CD14-positive monocyte (primary cell): Measurements from ENCODE around the gene SUPT5H. TPM values are rescaled to one million over a fixed set of nuclear protein-coding genes. Genes with fewer than 3 reads are reported as not detected.

Source experiments
- DNase-seq, 3 donors: peaks; one replicate each; pipeline ENCODE4 v3.0.0-alpha.2; 2011 to 2022
- H2AFZ ChIP-seq: 2 replicates; pipeline ENCODE4 v1.6.0; 2012; ENCODE audit warnings: mild to moderate bottlenecking, low read depth, low read length, inconsistent platforms; ENCODE audit not compliant: insufficient read depth, poor library complexity, severe bottlenecking
- H3K27ac ChIP-seq, 2 donors: 1 replicate in 1 of 2; 2 replicates in 1 of 2; pipeline ENCODE4 v1.5.1; 2012 to 2013; ENCODE audit warnings: low read length in 2 of 2, control low read depth in 1 of 2, inconsistent platforms in 1 of 2, low read depth in 1 of 2, mild to moderate bottlenecking in 1 of 2
- H3K27me3 ChIP-seq, 2 donors: one replicate each; pipeline versions ENCODE4 v1.6.0 to v1.6.1; 2011 to 2013; ENCODE audit warnings: low read length in 2 of 2; ENCODE audit not compliant: control insufficient read depth in 2 of 2, insufficient read depth in 2 of 2
- H3K36me3 ChIP-seq, 2 donors: replicated peaks in 1 of 2; 1 replicate in 1 of 2; 2 replicates in 1 of 2; pipeline versions ENCODE4 v1.5.1 to v1.6.1; 2012 to 2013; ENCODE audit warnings: low read length in 2 of 2, control low read depth in 1 of 2, inconsistent platforms in 1 of 2, mild to moderate bottlenecking in 1 of 2; ENCODE audit not compliant: insufficient read depth in 2 of 2, control insufficient read depth in 1 of 2
- H3K4me1 ChIP-seq, 2 donors: 1 replicate in 1 of 2; 2 replicates in 1 of 2; pipeline versions ENCODE4 v1.5.1 to v1.6.1; 2012 to 2013; ENCODE audit warnings: low read length in 2 of 2, control low read depth in 1 of 2, inconsistent platforms in 1 of 2, mild to moderate bottlenecking in 1 of 2, moderate library complexity in 1 of 2; ENCODE audit not compliant: insufficient read depth in 2 of 2, control insufficient read depth in 1 of 2
- H3K4me2 ChIP-seq: replicated peaks from 2 replicates; pipeline ENCODE3; 2012; ENCODE audit warnings: low read length, moderate library complexity, mild to moderate bottlenecking; ENCODE audit not compliant: poor library complexity, severe bottlenecking; ENCODE audit errors: extremely low read depth
- H3K4me3 ChIP-seq, 3 experiments: fragments of 200-600 bp in 1 of 3; sonication (generic) in 1 of 3; replicated peaks in 1 of 3; 1 replicate in 2 of 3; 2 replicates in 1 of 3; pipeline ENCODE4 v1.5.1; 2011 to 2013; ENCODE audit warnings: low read length in 3 of 3, mild to moderate bottlenecking in 3 of 3, control low read depth in 2 of 3, low read depth in 2 of 3, inconsistent platforms in 1 of 3, moderate library complexity in 1 of 3
- H3K79me2 ChIP-seq: 2 replicates; pipeline ENCODE4 v1.6.0; 2012; ENCODE audit warnings: mild to moderate bottlenecking, control low read depth, inconsistent platforms, low read length, moderate library complexity; ENCODE audit not compliant: insufficient read depth
- H3K9ac ChIP-seq: 2 replicates; pipeline ENCODE4 v1.6.0; 2017; ENCODE audit warnings: low read length, mild to moderate bottlenecking; ENCODE audit not compliant: insufficient read depth, poor library complexity, severe bottlenecking
- H3K9me3 ChIP-seq, 2 donors: replicated peaks in 1 of 2; 1 replicate in 1 of 2; 2 replicates in 1 of 2; pipeline versions ENCODE4 v1.5.1 to v1.6.1; 2012 to 2013; ENCODE audit warnings: low read length in 2 of 2, control low read depth in 1 of 2; ENCODE audit not compliant: control insufficient read depth in 1 of 2, insufficient read depth in 1 of 2
- H4K20me1 ChIP-seq: 2 replicates; pipeline ENCODE4 v1.6.0; 2012; ENCODE audit warnings: mild to moderate bottlenecking, low read length, control low read depth, moderate library complexity; ENCODE audit not compliant: insufficient read depth
- H3K27ac Mint-ChIP-seq, 7 donors: one replicate each; pipeline ENCODE4 v1.8.0; 2020; ENCODE audit warnings: mild to moderate bottlenecking in 7 of 7, mixed read lengths in 7 of 7, moderate library complexity in 6 of 7, inconsistent platforms in 2 of 7
- H3K27me3 Mint-ChIP-seq, 3 donors: one replicate each; pipeline ENCODE4 v1.8.0; 2021 to 2022; ENCODE audit warnings: low read depth in 3 of 3, mild to moderate bottlenecking in 3 of 3, mixed read lengths in 3 of 3, moderate library complexity in 3 of 3, inconsistent platforms in 1 of 3
- H3K36me3 Mint-ChIP-seq, 2 donors: one replicate each; pipeline ENCODE4 v1.8.0; 2020; ENCODE audit warnings: mixed read lengths in 2 of 2, inconsistent platforms in 1 of 2, mild to moderate bottlenecking in 1 of 2
- H3K4me1 Mint-ChIP-seq: one replicate; pipeline ENCODE4 v1.8.0; 2020; ENCODE audit warnings: mild to moderate bottlenecking, mixed read lengths
- H3K4me3 Mint-ChIP-seq, 2 donors: one replicate each; pipeline ENCODE4 v1.8.0; 2020; ENCODE audit warnings: mild to moderate bottlenecking in 2 of 2, mixed read lengths in 2 of 2, moderate library complexity in 1 of 2
- H3K9me3 Mint-ChIP-seq, 7 donors: one replicate each; pipeline ENCODE4 v1.8.0; 2020 to 2022; ENCODE audit warnings: mixed read lengths in 7 of 7, mild to moderate bottlenecking in 6 of 7, moderate library complexity in 6 of 7, inconsistent platforms in 2 of 7
- CTCF ChIP-seq: fragments of 200-600 bp; IDR thresholded peaks from one replicate; pipeline ENCODE4 v1.8.0; 2022; ENCODE audit warnings: antibody characterized with exemption, mild to moderate bottlenecking
- WGBS: methylation state at CpG from one replicate; pipeline ENCODE4 v1.1.5; 2013; ENCODE audit warnings: missing lambda C conversion rate; ENCODE audit not compliant: insufficient coverage; 5-methylcytosine and 5-hydroxymethylcytosine counted together
- intact Hi-C, 2 donors: fragments of 100-400 bp; cut with micrococcal nuclease; formaldehyde crosslinking; loops; one replicate each; pipeline versions ENCODE4 v1.15.0 to v1.15.1; 2023
- polyA plus RNA-seq, 3 donors: library from polyadenylated mRNA; depleted of rRNA in 1 of 3; unstranded in 2 of 3; stranded (reverse) in 1 of 3; fragments of 300-500 nt in 2 of 3; fragments of >200 nt in 1 of 3; fragmentation: Illumina TruSeq in 2 of 3; gene quantifications; 1 replicate in 2 of 3; 2 replicates in 1 of 3; pipeline ENCODE4 v1.2.3, GENCODE V29; 2012 to 2021

SUPT5H gene
- polyA plus RNA-seq, 3 donors = 43.6 to 83.2 (median 50.7) TPM

GRCh38 chr19:39416152-39417120 is 28.9 kb upstream of the SUPT5H start:
- no peak overlapping the region for H3K9ac ChIP-seq
- Mint-ChIP-seq H3K9me3 (peaks cover 0 to 6% (median 0%) of the 10 kb centered on the region in 7 donors), H3K4me3 (no peak overlapping the region), H3K27me3 (peaks cover 2 to 10% (median 5%) of the 10 kb centered on the region in 3 donors), H3K4me1 (peaks cover 17% of the 10 kb centered on the region), H3K27ac (peak overlapping the region in 2 of 7 donors; percentile 13 to 38), H3K36me3 (peaks cover 28 to 42% of the 10 kb centered on the region in 2 donors)
- DNase-seq = peak in 1 of 3 donors; percentile 51
- peaks cover 5 to 31% of the 10 kb centered on the region in 2 donors for H3K36me3 ChIP-seq
- no peak overlapping the region for H2AFZ ChIP-seq
- intact Hi-C loops = no loop called here
- no peaks in the 10 kb centered on the region for H3K9me3 ChIP-seq
- H3K27me3 ChIP-seq = no peaks in the 10 kb centered on the region
- no peak for TF ChIP-seq CTCF
- H3K79me2 ChIP-seq = peaks cover 10% of the 10 kb centered on the region
- H3K4me1 ChIP-seq = peaks cover 16 to 18% of the 10 kb centered on the region in 2 donors
- H3K4me3 ChIP-seq = no peak overlapping the region
- no peak overlapping the region for H3K4me2 ChIP-seq
- H3K27ac ChIP-seq = no peak overlapping the region
- 80% methylated on average over 14 of the region's 27 CpGs for WGBS
- H4K20me1 ChIP-seq = peaks cover 61% of the 10 kb centered on the region

GRCh38 chr19:39417463-39418181 is 27.8 kb upstream of the SUPT5H start:
- intact Hi-C loops = no loop called here
- Histone ChIP-seq H3K36me3 (peaks cover 10 to 40% of the 10 kb centered on the region in 2 donors), H3K27me3 (no peaks in the 10 kb centered on the region), H3K9ac (no peak overlapping the region), H4K20me1 (peaks cover 59% of the 10 kb centered on the region), H3K4me2 (no peak overlapping the region), H3K4me1 (peaks cover 15 to 16% of the 10 kb centered on the region in 2 donors), H2AFZ (no peak overlapping the region), H3K79me2 (peaks cover 6% of the 10 kb centered on the region), H3K9me3 (no peaks in the 10 kb centered on the region), H3K27ac (no peak overlapping the region), H3K4me3 (no peak overlapping the region)
- WGBS = 64% methylated on average over 14 of the region's 30 CpGs
- peak in 1 of 3 donors; percentile 38 for DNase-seq
- Mint-ChIP-seq H3K36me3 (peaks cover 33 to 50% of the 10 kb centered on the region in 2 donors), H3K4me3 (no peak overlapping the region), H3K9me3 (peaks cover 0 to 6% (median 0%) of the 10 kb centered on the region in 7 donors), H3K27ac (peak overlapping the region in 2 of 7 donors; percentile 48 to 66), H3K4me1 (peaks cover 15% of the 10 kb centered on the region), H3K27me3 (peaks cover 2 to 8% (median 5%) of the 10 kb centered on the region in 3 donors)
- TF ChIP-seq CTCF = no peak
